Common myeloid progenitor, CD34-positive (primary cell): ENCODE results near the gene SHKBP1.
"Not testable (repeated sequence)": the region's sequence is repeated elsewhere in the genome, so short reads cannot be mapped to it uniquely, and the experiment has no call there.

ENCODE experiments used
- CTCF ChIA-PET: fragments of 350-600 bp; sonication (Branson Sonifier 250); formaldehyde crosslinking; loops from one replicate; lab custom pipeline; 2021; ENCODE audit warnings: antibody characterized with exemption; lab: Charles Lee
- POLR2A ChIA-PET: fragments of 350-600 bp; sonication (Branson Sonifier 250); formaldehyde crosslinking; loops from one replicate; lab custom pipeline; 2021; ENCODE audit warnings: antibody characterized with exemption; lab: Charles Lee
- DNase-seq, 3 donors: peaks; one replicate each; pipeline versions ENCODE4 v3.0.0 to v3.0.0-alpha.2; 2013
- H3K27ac ChIP-seq, 2 experiments: 1 replicate in 1 of 2; 2 replicates in 1 of 2; pipeline ENCODE4 v1.7.0; 2013; ENCODE audit warnings: inconsistent platforms in 2 of 2, low read length in 2 of 2, mild to moderate bottlenecking in 2 of 2, low read depth in 1 of 2, moderate library complexity in 1 of 2; ENCODE audit not compliant: severe bottlenecking in 2 of 2, insufficient read depth in 1 of 2, poor library complexity in 1 of 2
- H3K27me3 ChIP-seq, 5 experiments: replicated peaks in 2 of 5; 1 replicate in 3 of 5; 2 replicates in 2 of 5; pipeline versions ENCODE4 v1.6.1 to v1.7.0; 2013; ENCODE audit warnings: low read length in 4 of 5, mild to moderate bottlenecking in 2 of 5, moderate library complexity in 2 of 5, inconsistent platforms in 1 of 5; ENCODE audit not compliant: insufficient read depth in 5 of 5, control insufficient read depth in 4 of 5
- H3K36me3 ChIP-seq, 4 experiments: 1 replicate in 2 of 4; 2 replicates in 2 of 4; pipeline versions ENCODE4 v1.6.1 to v1.7.0; 2013; ENCODE audit warnings: low read length in 3 of 4, control low read depth in 1 of 4, mild to moderate bottlenecking in 1 of 4; ENCODE audit not compliant: control insufficient read depth in 4 of 4, insufficient read depth in 4 of 4
- H3K4me1 ChIP-seq, 4 experiments: 1 replicate in 3 of 4; 2 replicates in 1 of 4; pipeline versions ENCODE4 v1.6.1 to v1.7.1; 2013; ENCODE audit warnings: low read length in 3 of 4, mild to moderate bottlenecking in 3 of 4, control low read depth in 1 of 4, inconsistent platforms in 1 of 4, moderate library complexity in 1 of 4; ENCODE audit not compliant: control insufficient read depth in 4 of 4, insufficient read depth in 4 of 4; ENCODE audit errors: control extremely low read depth in 1 of 4
- H3K4me3 ChIP-seq, 7 experiments: 1 replicate in 4 of 7; 2 replicates in 3 of 7; pipeline versions ENCODE4 v1.5.1 to v1.7.0; 2013; ENCODE audit warnings: mild to moderate bottlenecking in 7 of 7, low read length in 6 of 7, moderate library complexity in 6 of 7, inconsistent platforms in 2 of 7, low read depth in 2 of 7, control low read depth in 1 of 7; ENCODE audit not compliant: insufficient read depth in 4 of 7, control insufficient read depth in 1 of 7; ENCODE audit errors: extremely low read depth in 1 of 7
- H3K9me3 ChIP-seq, 5 experiments: 1 replicate in 4 of 5; 2 replicates in 1 of 5; pipeline versions ENCODE4 v1.6.1 to v1.7.1; 2013; ENCODE audit warnings: low read length in 4 of 5, mild to moderate bottlenecking in 2 of 5, inconsistent platforms in 1 of 5, low read depth in 1 of 5, moderate library complexity in 1 of 5; ENCODE audit not compliant: control insufficient read depth in 4 of 5, insufficient read depth in 2 of 5; ENCODE audit errors: control extremely low read depth in 1 of 5
- WGBS: methylation state at CpG from one replicate; pipeline ENCODE4 v1.1.5; 2013; ENCODE audit not compliant: insufficient coverage; 5-methylcytosine and 5-hydroxymethylcytosine counted together

SHKBP1 gene

DNA sequence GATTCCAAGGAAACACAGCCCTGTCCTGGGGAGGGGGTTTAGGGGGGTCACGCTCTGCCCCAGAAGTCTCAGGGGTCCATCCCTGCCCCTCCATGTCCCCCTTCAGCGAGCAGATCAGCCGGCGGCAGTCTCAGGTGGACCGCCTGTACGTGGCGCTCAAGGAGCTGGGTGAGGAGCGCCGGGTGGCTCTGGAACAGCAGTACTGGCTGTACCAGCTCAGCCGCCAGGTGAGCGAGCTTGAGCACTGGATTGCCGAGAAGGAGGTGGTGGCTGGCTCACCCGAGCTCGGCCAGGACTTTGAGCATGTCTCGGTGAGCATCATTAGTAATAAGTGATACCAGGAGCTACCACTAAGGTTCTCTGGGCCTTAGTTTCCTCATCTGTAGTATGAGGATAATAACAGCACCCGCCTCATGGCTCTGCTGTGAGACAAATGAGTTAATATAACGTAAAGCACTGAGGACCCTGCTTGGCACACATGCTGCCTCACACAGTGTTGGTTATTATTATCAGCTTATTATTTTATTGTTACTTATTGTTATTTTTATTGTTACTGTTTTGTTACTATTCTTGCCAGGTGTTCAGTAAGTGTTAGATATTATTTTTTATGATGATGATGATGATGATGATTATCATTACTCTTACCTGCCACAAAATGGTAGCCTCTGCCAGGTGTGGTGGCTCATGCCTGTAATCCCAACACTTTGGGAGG lies 20.5 kb upstream of the SHKBP1 start:
- ChIA-PET POLR2A (interaction anchor here (0.6 kb wide), 1 partner anchor 1298 kb away, joined by 3 read pairs; no protein-coding TSS in a partner anchor), CTCF (interaction anchor here (1.2 to 1.9 kb wide), 4 partner anchors 13 to 79 kb away, joined by 3 to 5 read pairs (median 4); partner anchors contain the start of gene LTBP4)
- H3K9me3 ChIP-seq = no peaks in the 10 kb centered on the region
- H3K4me1 ChIP-seq = peaks cover 0 to 7% (median 5%) of the 10 kb centered on the region in 4 experiments
- peaks cover 0 to 46% (median 13%) of the 10 kb centered on the region in 5 experiments for H3K27me3 ChIP-seq
- H3K36me3 ChIP-seq = no peaks in the 10 kb centered on the region
- H3K4me3 ChIP-seq = no peak overlapping the region
- no peak for DNase-seq
- WGBS = 88% methylated on average over 13 of the region's 17 CpGs
- H3K27ac ChIP-seq = no peak overlapping the region

DNA sequence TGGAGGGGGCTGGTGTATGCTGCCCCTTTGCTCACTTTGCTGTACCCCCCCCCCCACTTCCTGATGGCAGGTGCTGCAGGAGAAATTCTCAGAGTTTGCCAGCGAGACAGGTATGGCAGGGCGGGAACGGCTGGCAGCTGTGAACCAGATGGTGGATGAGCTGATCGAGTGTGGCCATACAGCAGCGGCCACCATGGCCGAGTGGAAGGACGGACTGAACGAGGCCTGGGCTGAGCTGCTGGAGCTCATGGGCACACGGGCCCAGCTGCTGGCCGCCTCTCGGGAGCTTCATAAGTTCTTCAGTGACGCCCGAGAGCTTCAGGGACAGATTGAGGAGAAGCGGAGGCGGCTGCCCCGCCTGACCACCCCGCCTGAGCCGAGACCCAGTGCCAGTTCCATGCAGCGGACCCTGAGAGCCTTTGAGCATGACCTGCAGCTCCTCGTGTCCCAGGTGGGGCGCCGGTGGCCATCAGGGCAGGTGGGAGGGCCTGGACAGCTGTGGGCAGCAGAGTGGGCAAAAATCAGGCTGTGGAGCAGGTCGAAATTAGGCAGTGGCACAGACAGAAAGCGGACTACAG lies 19.6 kb upstream of the SHKBP1 start:
- POLR2A ChIA-PET = no interaction called here
- 92% methylated on average over 24 of the region's 24 CpGs for WGBS
- H3K27me3 ChIP-seq = peaks cover 0 to 44% (median 12%) of the 10 kb centered on the region in 5 experiments

GRCh38 chr19:40559394-40559793 lies 17.3 kb upstream of the SHKBP1 start:
- 92% methylated on average over 2 of the region's 3 CpGs for WGBS
- H3K27me3 ChIP-seq = peaks cover 0 to 24% (median 8%) of the 10 kb centered on the region in 5 experiments
- H3K36me3 ChIP-seq = no peaks in the 10 kb centered on the region
- ChIA-PET POLR2A (no interaction called here), CTCF (interaction anchor here (1.0 to 1.2 kb wide), 2 partner anchors 17 to 43 kb away, joined by 3 read pairs; no protein-coding TSS in a partner anchor)
- no peak overlapping the region for H3K4me3 ChIP-seq
- no peak for DNase-seq
- H3K27ac ChIP-seq = no peak overlapping the region
- no peaks in the 10 kb centered on the region for H3K9me3 ChIP-seq
- peaks cover 0 to 5% (median 4%) of the 10 kb centered on the region in 4 experiments for H3K4me1 ChIP-seq

More for the DNA sequence above, 19.6 kb upstream of the SHKBP1 start:
- no peak for DNase-seq
- H3K27ac ChIP-seq = no peak overlapping the region
- no peak overlapping the region for H3K4me3 ChIP-seq
- no peaks in the 10 kb centered on the region for H3K36me3 ChIP-seq
- H3K4me1 ChIP-seq = peaks cover 0 to 9% (median 8%) of the 10 kb centered on the region in 4 experiments
- H3K9me3 ChIP-seq = no peaks in the 10 kb centered on the region
- CTCF ChIA-PET = interaction anchor here (0.7 to 1.9 kb wide), 5 partner anchors 14 to 171 kb away, joined by 3 to 5 read pairs (median 3); partner anchors contain the start of gene LTBP4

GRCh38 chr19:40560092-40560507 lies 16.6 kb upstream of the SHKBP1 start:
- Histone ChIP-seq H3K4me1 (peaks cover 0 to 5% (median 3%) of the 10 kb centered on the region in 4 experiments), H3K27me3 (peaks cover 0 to 18% (median 5%) of the 10 kb centered on the region in 5 experiments), H3K4me3 (no peak overlapping the region), H3K36me3 (no peaks in the 10 kb centered on the region), H3K27ac (no peak overlapping the region), H3K9me3 (no peaks in the 10 kb centered on the region)
- ChIA-PET POLR2A (no interaction called here), CTCF (interaction anchor here (1.0 kb wide), 1 partner anchor 18 kb away, joined by 3 read pairs; no protein-coding TSS in a partner anchor)
- DNase-seq = no peak
- WGBS = 85% methylated on average over 15 of the region's 20 CpGs

GRCh38 chr19:40561947-40562346 lies 14.7 kb upstream of the SHKBP1 start:
- peak in 2 of 3 donors; percentile 43 to 44 for DNase-seq
- no peak overlapping the region for H3K27ac ChIP-seq
- H3K36me3 ChIP-seq = no peaks in the 10 kb centered on the region
- H3K9me3 ChIP-seq = no peaks in the 10 kb centered on the region
- peaks cover 0 to 5% (median 3%) of the 10 kb centered on the region in 4 experiments for H3K4me1 ChIP-seq
- 43% methylated on average over 4 of the region's 4 CpGs for WGBS
- ChIA-PET POLR2A (no interaction called here), CTCF (interaction anchor here (1.5 to 1.6 kb wide), 2 partner anchors 21 to 40 kb away, joined by 3 to 4 read pairs; no protein-coding TSS in a partner anchor)
- H3K4me3 ChIP-seq = no peak overlapping the region
- peaks cover 0 to 23% (median 0%) of the 10 kb centered on the region in 5 experiments for H3K27me3 ChIP-seq

GRCh38 chr19:40564535-40564934 lies 12.1 kb upstream of the SHKBP1 start:
- CTCF ChIA-PET, H3K4me1 ChIP-seq, DNase-seq, H3K9me3 ChIP-seq, POLR2A ChIA-PET, H3K27ac ChIP-seq, H3K36me3 ChIP-seq, H3K4me3 ChIP-seq: not testable (repeated sequence)
- H3K27me3 ChIP-seq = peaks cover 0 to 47% (median 12%) of the 10 kb centered on the region in 5 experiments
- 100% methylated on average over 1 of the region's 1 CpG for WGBS
